ENCODE measurements around the gene ADCY1. TPM values are rescaled to one million over a fixed set of nuclear protein-coding genes. Genes with fewer than 3 reads are reported as not detected.

The ADCY1 gene
- total and polyA plus RNA-seq, 2 donors = 1.2 to 3.7 TPM

DNA sequence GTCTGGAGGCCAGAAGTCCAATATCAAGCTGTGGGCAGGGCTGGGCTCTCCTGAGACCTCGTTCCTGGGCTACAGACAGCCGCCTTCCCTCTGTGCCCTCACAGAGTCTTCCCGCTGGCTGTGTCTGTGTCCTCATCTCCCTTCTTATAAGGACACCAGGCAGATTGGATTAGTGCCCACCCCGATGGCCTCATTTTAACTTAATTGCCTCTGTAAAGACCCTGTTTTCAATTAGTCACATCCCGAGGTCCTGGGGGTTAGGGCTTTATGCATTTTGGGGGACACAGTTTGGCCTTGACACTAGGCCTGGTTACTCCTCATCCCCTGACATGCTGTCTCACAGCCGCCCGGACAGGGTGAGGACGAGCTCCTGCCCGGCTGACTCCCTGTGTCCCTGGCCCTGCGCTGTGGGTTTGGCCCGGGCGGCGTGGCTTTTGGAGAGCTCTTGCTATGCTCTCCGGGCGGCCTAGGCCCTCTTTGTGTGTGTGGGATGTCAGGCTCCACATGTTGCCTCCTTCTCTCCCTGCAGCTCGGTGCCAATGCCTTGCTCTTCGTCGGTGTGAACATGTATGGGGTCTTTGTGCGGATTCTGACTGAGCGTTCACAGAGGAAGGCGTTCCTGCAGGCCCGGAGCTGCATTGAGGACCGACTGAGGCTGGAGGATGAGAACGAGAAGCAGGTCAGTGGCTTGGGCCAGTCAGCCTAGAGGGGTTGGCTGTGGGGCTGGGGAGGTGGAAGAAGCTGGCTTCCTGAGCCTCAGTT, 18.2 kb downstream of the ADCY1 start:
- H3K4me1 ChIP-seq (ENCODE audit: insufficient read depth) = no peaks in the 10 kb centered on the region
- 90% methylated on average over 24 of the region's 24 CpGs for WGBS
- DNase-seq (ENCODE audit: extremely low spot score) = no peak

DNA sequence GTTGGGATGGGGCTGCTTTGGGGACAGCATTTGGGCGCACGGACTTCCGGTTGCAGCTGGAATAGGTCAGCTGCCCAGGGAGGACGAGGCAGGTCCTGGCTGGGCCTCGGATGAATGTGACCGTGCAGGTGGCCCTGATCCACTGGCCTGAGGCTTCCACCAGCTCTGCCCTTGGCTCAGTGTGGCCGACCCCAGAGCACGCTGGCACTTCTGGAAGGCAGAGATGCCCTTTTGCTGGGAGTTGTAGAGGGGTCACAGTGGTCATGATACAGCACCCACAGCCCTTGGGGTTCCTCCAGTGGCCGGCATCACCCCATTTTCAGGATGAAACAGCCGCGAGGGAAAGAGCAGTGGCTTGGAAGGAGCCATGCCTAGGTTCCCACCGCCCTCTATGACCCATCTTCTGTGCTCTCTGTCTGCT, 19.0 kb downstream of the ADCY1 start:
- H3K36me3 ChIP-seq (ENCODE audit: insufficient read depth) = no peaks in the 10 kb centered on the region
- no peak overlapping the region for H3K4me3 ChIP-seq (ENCODE audit: low read depth, low read length)
- H3K4me1 ChIP-seq (ENCODE audit: insufficient read depth) = no peaks in the 10 kb centered on the region
- 97% methylated on average over 12 of the region's 12 CpGs for WGBS
- no peak for DNase-seq (ENCODE audit: extremely low spot score)
- no peak overlapping the region for H3K27ac ChIP-seq (ENCODE audit: low read depth)

More for the DNA sequence above, 18.2 kb downstream of the ADCY1 start:
- no peaks in the 10 kb centered on the region for H3K36me3 ChIP-seq (ENCODE audit: insufficient read depth)
- no peak overlapping the region for H3K27ac ChIP-seq (ENCODE audit: low read depth)
- H3K4me3 ChIP-seq (ENCODE audit: low read depth, low read length) = no peak overlapping the region

DNA sequence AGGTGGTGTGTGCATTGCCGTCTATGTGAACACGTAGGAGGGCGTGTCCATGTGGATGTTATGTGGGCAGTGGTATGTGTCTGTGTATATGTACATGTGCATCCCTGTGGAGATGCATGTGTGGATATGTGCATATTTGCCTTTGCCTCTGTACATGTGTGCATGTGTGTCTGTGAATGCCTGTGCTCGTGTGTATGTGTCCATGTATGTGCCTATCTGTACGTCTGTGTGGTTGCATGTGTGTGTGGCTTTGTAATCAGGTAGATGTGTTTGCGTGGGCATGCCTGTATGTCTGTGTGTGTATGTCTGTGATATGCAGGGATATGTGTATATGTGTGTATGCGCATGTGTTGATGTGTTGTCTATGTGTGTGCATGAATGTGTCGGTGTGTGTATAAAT, 19.7 kb downstream of the ADCY1 start:
- no peaks in the 10 kb centered on the region for H3K4me1 ChIP-seq (ENCODE audit: insufficient read depth)
- no peaks in the 10 kb centered on the region for H3K36me3 ChIP-seq (ENCODE audit: insufficient read depth)
- H3K4me3 ChIP-seq (ENCODE audit: low read depth, low read length) = no peak overlapping the region
- WGBS = 95% methylated on average over 8 of the region's 8 CpGs
- no peak for DNase-seq (ENCODE audit: extremely low spot score)
- H3K27ac ChIP-seq (ENCODE audit: low read depth) = no peak overlapping the region

DNA sequence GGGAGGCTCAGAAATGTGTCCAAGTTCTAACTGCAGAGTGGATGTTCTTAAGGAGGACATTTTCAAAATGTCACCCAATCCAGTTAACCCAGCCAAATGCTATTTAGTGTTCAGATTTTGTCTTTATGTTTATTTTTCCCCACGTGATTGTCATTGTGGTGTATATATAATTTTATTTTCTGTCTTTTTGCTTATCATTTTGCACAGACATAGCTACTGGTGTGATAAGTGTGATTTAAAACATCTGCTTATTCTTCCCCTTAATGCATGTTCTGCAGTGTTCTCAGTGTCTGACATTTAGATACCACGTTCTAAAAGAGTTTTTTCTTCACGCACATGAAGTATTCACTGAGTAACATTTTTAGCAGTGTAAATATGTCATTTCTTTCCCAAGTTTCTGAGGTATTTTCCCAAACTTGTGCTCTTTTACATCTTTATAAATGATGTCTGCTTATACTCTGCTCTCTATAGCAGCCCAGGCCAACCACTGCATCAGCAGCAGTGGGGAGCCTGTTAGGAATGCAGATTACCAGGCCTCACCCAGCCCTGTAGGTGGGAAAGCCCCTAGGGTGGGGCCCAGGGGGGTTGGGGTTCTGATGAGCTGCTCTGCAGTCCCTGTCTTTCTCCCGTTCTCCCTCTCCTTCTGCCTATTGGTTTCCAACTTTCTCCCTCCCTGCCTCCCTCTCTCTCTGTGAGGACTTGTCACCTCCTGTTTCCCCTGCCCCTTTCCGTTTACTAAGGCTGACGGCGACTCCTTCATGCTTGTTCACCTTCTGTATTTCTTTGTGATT, 20.8 kb downstream of the ADCY1 start:
- Histone ChIP-seq H3K36me3 (ENCODE audit: insufficient read depth) (no peaks in the 10 kb centered on the region), H3K4me3 (ENCODE audit: low read depth, low read length) (no peak overlapping the region), H3K4me1 (ENCODE audit: insufficient read depth) (no peaks in the 10 kb centered on the region), H3K27ac (ENCODE audit: low read depth) (no peak overlapping the region)
- 66% methylated on average over 7 of the region's 7 CpGs for WGBS
- DNase-seq (ENCODE audit: extremely low spot score) = no peak

DNA sequence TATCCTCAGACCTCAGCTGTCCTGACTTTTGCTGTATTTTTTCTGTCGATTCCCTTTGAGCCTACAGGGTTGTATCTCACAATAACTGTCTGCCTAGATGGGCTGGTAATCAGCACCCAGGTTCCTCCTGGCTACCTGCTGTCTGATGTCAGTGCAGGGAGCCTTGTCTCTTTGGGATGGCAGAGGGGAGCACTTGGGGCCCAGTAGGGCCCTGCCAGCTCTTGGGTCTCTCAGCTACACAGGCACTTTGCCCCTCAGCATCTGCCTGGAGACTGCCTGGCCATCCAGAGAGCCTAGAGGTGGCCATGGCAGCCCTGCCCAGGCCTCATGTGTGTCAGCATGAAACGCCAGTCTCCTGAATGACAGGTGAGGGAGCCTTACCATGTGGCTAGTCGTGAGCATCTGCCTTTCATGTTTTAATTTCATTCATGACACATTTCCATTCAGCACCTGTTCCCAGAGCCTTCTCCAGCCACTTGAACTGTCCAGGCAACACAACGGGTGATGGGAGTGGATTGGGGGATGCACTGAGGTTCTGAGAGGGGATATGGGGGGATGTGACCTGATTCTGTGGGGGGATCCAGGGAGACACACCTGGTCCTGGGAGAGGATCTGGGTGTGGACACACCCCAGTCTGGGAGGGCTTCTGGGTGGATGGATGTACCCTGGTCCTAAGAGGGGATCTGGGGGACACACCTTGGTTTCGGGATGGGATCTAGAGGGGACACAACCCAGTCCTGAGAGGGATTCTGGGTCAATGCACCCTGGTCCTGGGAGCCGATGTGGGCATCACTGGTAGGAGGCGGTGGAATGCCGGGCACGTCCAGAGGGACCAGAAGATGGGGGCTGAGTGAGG, 21.9 kb downstream of the ADCY1 start:
- no peak overlapping the region for H3K4me3 ChIP-seq (ENCODE audit: low read depth, low read length)
- H3K36me3 ChIP-seq (ENCODE audit: insufficient read depth) = no peaks in the 10 kb centered on the region
- H3K27ac ChIP-seq (ENCODE audit: low read depth) = no peak overlapping the region
- DNase-seq (ENCODE audit: extremely low spot score) = no peak
- no peaks in the 10 kb centered on the region for H3K4me1 ChIP-seq (ENCODE audit: insufficient read depth)
- 92% methylated on average over 9 of the region's 9 CpGs for WGBS

DNA sequence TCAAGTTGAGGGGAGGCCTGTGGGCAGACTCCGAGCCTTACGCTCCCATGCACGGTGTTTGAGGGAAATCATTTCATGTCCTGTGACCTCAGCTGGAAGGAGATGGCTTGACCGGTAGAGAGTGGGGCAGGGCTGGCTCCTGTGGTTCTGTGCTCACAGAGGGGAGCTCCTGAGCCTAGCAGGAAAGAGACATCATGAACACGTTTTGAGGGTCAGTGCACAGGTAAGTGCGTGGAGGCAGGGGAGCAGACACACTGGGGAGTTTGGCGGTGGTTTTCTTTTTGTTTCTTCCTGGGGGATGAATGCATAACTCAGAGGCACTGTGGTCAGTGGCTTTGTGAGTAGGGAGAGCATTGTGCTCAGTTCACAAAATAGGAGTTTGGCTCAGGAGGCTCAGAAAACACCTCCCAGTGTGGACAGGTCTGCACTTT, 22.5 kb downstream of the ADCY1 start:
- H3K27ac ChIP-seq (ENCODE audit: low read depth) = no peak overlapping the region
- no peak overlapping the region for H3K4me3 ChIP-seq (ENCODE audit: low read depth, low read length)
- no peaks in the 10 kb centered on the region for H3K4me1 ChIP-seq (ENCODE audit: insufficient read depth)
- 92% methylated on average over 7 of the region's 7 CpGs for WGBS
- no peak for DNase-seq (ENCODE audit: extremely low spot score)
- no peaks in the 10 kb centered on the region for H3K36me3 ChIP-seq (ENCODE audit: insufficient read depth)

DNA sequence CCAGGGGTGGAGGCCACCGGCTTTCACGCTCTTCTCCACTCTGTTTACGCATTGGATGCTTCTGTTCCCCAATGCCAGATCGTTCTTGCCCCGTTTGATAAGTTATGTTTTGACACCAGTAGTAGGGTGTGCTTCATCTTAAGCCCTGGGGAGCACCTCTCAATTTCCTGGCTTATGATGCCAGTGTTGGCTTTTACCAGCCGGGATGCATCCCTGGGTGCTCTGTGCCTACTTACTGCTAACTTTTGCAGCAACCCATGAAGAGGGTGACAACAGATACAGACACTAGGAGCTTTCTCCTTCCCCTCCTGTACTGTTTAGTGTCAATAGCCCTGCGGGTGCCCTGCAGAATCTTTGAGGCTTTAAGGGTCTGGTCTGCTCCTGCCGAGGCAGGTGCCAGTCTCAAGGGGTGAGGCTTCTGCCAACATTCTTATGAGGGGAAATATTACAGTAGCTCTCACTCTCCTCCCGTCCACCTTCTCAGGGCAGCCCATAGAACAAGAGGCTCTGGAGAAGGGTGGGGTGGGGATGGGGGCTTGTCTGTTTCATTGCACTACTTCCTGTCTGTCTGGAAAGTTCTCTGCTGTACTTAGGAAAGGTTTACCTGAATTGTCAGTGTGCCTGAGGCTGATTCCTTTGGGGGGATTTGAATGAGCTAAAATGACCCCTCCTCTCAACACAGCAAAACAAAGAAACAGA, 23.3 kb downstream of the ADCY1 start:
- DNase-seq (ENCODE audit: extremely low spot score) = no peak
- H3K36me3 ChIP-seq (ENCODE audit: insufficient read depth) = no peaks in the 10 kb centered on the region
- no peaks in the 10 kb centered on the region for H3K4me1 ChIP-seq (ENCODE audit: insufficient read depth)
- WGBS = 79% methylated on average over 9 of the region's 9 CpGs
- H3K27ac ChIP-seq (ENCODE audit: low read depth) = no peak overlapping the region
- H3K4me3 ChIP-seq (ENCODE audit: low read depth, low read length) = no peak overlapping the region

DNA sequence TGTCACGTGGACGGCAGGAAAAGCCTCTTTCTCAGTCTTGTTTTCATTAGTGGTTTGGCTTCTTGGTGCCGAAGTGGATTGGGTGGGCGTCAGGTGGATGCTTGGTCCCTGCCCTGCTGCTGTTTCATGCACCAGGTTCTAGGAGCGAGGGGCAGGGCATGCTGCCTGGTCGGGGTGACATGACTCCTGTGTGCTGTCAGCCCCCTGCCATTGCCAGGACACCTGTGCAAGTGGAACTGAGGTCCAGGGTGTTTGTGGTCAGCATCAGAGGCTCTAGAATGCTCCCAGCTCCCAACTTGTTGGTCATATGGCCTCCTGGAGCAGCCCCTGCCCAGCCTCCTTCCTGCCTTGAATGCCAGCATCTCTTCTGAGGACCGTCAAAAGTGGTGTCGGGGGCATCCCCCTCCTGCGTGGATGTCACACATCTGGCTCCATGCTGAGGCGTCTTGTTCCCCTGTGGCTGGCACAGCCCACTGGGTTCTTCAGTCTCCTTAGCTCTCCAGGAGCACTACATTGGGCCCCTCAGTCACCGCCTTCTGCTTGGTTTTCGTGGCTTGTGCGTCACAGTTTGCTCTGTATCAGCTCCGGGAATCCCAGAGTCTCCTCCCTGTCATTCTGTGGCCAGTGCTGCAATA, 24.8 kb downstream of the ADCY1 start:
- DNase-seq (ENCODE audit: extremely low spot score) = no peak
- Histone ChIP-seq H3K27ac (ENCODE audit: low read depth) (no peak overlapping the region), H3K4me1 (ENCODE audit: insufficient read depth) (no peaks in the 10 kb centered on the region), H3K4me3 (ENCODE audit: low read depth, low read length) (no peak overlapping the region), H3K36me3 (ENCODE audit: insufficient read depth) (no peaks in the 10 kb centered on the region)
- WGBS = 81% methylated on average over 14 of the region's 14 CpGs

DNA sequence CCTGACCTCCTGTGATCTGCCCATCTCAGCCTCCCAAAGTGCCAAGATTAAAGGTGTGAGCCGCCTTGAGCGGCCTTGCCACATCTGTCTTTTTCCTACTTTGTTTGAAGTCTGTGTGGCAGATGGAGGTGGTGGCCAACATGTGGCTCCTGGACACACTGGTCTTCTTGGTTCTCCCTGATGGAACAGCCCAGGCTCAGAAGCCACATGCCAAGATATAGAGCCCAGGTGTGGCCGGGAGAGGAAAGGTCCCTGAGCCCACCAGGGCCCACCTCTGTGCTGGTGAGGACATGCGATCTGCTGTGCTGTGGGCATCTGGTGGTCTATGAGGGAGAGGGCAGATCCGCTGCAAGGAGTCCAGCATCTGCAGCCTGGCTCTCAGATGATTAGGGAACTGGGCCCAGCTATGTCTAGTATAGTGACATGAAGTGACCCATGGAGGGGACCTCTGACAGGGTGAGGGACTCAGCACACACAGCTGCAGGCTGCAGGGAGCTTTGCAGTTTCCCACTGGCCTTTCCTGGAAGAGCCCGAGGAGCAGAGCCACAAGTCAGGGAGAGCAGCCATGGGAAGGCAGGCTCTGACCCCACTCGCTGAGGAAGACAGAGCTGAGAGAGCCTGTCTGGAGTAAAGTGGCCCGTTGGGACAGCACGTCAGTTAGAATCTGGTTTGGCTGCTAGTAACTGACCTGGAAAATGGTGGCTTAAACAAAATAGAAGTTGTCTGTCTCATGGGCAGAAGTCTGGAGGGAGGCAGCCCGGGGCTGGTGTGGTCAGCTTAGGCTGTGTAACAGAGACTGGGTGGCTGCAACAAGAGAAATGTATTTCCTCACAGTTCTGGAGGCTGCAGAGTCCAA, 25.9 kb downstream of the ADCY1 start:
- Histone ChIP-seq H3K4me1 (ENCODE audit: insufficient read depth) (no peaks in the 10 kb centered on the region), H3K36me3 (ENCODE audit: insufficient read depth) (no peaks in the 10 kb centered on the region), H3K4me3 (ENCODE audit: low read depth, low read length) (no peak overlapping the region), H3K27ac (ENCODE audit: low read depth) (no peak overlapping the region)
- no peak for DNase-seq (ENCODE audit: extremely low spot score)
- 91% methylated on average over 10 of the region's 10 CpGs for WGBS

DNA sequence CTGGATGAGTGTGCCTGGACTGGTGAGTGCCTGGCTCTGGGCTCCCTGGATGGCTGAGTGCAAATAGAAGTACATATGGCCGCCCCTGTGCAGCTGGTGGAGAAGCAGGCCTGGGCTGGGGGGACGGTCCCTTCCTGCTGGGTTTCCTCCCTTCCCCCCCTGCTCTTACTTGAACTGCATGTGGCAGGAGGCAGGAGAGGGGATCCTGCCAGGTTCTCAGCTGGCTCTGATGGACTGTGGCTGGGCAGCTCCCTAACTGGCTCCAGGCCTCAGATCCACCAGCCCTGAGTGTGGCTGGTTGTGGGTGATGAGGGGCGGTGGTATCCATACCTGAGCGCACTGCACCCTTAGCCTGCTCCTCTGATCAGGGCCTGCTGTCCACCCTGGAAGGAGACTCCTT, 26.9 kb downstream of the ADCY1 start:
- Histone ChIP-seq H3K4me3 (ENCODE audit: low read depth, low read length) (no peak overlapping the region), H3K36me3 (ENCODE audit: insufficient read depth) (no peaks in the 10 kb centered on the region), H3K4me1 (ENCODE audit: insufficient read depth) (no peaks in the 10 kb centered on the region), H3K27ac (ENCODE audit: low read depth) (no peak overlapping the region)
- no peak for DNase-seq (ENCODE audit: extremely low spot score)
- WGBS = 84% methylated on average over 4 of the region's 4 CpGs

DNA sequence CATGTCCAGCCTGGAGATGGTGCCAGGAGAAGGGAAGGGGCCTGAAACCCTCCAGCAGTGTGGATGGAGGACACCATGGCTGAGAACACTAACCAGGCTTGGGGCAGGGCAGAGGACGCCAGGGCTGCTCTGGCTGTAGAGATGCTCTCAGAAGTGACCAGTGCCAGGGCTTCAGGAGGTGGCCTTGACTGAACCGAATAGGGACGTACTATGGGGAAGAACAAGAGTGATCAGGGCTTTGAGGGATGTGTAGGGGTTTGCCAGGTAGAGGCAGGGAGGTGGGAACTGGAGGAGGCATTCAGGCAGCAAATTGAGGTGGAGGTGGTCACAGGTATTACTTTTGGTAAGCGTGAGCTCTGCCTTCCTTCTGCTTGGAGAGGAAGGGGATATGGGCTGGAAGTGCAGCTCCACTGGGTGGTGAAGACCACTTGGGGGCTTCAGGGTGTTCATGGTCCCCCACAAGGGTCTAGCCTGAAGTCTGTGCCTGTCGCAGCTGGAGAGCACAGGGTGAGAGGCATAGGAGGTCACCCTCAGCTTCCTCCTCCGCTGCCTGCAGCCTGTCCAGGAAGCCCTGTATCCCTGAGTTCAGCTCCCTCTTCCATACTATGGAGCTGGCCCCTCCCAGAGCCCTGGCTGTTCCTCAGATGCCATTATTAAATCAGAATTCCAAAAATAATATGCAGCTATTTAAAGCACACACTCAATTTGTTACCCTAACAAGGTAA, 27.8 kb downstream of the ADCY1 start:
- WGBS = 90% methylated on average over 6 of the region's 6 CpGs
- Histone ChIP-seq H3K4me1 (ENCODE audit: insufficient read depth) (no peaks in the 10 kb centered on the region), H3K4me3 (ENCODE audit: low read depth, low read length) (no peak overlapping the region), H3K36me3 (ENCODE audit: insufficient read depth) (no peaks in the 10 kb centered on the region), H3K27ac (ENCODE audit: low read depth) (no peak overlapping the region)
- no peak for DNase-seq (ENCODE audit: extremely low spot score)

DNA sequence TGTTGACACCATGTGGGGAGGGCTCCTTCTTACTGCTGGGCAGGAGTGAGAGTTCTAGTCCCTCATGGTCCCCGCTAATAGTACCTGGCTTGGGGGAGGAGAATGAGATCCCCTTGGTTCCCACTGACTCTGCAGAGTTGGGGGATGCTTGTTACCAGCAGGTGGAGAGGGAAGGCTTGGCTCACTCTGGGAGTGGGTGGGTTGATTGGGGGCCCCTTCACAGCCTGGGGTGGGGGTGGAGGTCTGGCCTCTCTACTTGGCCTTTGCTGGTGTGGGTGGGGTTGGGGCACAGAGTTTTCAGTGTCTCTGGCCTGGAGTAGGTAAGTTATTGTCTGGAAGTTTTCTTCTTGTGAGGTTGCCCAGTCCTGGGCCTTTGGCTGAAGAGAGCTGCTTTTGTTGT, 31.9 kb downstream of the ADCY1 start:
- no peak for DNase-seq (ENCODE audit: extremely low spot score)
- Histone ChIP-seq H3K27ac (ENCODE audit: low read depth) (no peak overlapping the region), H3K36me3 (ENCODE audit: insufficient read depth) (no peaks in the 10 kb centered on the region), H3K4me3 (ENCODE audit: low read depth, low read length) (no peak overlapping the region), H3K4me1 (ENCODE audit: insufficient read depth) (no peaks in the 10 kb centered on the region)
- WGBS = 92% methylated on average over 1 of the region's 1 CpG
